22Rv1 (cell line): ENCODE data around the gene RPTOR.

Experiments
- H3K27ac ChIP-seq: fragments of 450-650 bp; 2 replicates; pipeline ENCODE4 v1.5.1; 2017
- ZFX ChIP-seq: fragments of 450-650 bp; IDR thresholded peaks from 2 replicates; pipeline ENCODE4 v1.6.1; 2017; ENCODE audit warnings: antibody characterized with exemption, borderline replicate concordance
- TF ChIP-seq, protein P1 (sequence below): fragments of 450-650 bp; IDR thresholded peaks from 2 replicates; pipeline ENCODE4 v1.5.1; 2017; ENCODE audit warnings: mild to moderate bottlenecking

Gene RPTOR

DNA sequence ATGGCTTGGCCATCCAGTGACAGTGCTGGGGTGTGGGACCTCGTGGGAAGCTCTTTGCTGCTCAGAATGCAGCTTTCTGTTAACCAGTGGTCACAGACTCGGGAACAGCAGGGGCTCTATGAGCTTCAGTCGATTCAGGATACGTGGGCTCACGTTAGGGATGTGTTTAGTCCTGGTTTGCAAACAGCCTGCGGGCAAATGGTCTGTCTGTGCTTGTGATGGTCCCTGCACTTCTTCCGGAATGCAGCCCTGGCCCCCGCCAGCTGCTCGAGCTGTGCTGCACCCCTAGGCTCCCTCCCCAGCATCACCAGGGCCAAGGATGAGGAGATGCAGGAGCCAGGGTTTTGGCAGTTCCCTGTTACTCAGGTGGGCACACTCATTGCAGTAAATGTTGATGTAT is 274.2 kb downstream of the RPTOR start:
- no peak overlapping the region for H3K27ac ChIP-seq
- TF ChIP-seq ZFX, result no peak
- TF ChIP-seq, protein P1, sequence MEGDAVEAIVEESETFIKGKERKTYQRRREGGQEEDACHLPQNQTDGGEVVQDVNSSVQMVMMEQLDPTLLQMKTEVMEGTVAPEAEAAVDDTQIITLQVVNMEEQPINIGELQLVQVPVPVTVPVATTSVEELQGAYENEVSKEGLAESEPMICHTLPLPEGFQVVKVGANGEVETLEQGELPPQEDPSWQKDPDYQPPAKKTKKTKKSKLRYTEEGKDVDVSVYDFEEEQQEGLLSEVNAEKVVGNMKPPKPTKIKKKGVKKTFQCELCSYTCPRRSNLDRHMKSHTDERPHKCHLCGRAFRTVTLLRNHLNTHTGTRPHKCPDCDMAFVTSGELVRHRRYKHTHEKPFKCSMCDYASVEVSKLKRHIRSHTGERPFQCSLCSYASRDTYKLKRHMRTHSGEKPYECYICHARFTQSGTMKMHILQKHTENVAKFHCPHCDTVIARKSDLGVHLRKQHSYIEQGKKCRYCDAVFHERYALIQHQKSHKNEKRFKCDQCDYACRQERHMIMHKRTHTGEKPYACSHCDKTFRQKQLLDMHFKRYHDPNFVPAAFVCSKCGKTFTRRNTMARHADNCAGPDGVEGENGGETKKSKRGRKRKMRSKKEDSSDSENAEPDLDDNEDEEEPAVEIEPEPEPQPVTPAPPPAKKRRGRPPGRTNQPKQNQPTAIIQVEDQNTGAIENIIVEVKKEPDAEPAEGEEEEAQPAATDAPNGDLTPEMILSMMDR, result no peak

DNA sequence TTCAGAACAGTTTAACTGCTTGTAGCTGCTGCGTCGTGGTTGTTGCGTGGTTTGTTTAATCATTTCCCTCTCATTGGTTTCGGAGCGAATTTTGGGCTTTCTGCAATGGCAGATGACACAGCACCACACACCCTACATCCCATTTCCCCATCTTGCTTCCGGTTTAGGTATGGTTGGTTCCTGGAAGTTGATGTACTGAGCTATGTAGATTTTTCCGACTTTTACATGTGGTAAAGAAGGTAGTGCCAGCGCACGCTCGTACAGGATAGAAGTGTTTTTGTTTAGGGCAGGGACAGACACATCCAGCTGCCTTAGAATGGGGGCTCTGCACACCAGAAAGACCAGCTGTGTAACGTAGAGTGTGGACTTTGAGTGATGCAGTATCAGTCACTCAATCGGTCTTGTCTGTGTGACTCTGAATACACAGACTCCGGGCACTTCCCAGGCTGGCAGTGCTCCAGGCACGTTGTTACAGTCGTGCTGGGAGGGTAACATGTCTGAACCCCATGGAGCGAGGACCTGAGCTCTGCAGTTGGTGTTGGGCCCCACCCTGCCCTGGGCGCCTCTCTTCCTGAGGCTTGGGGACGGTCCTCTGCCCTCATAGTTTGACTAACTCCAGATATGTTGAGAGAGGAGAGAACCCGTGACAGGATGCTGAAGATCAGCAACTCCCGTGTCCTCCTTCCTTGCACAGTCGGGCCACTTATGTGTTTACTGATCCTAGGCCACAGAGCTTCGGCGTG is 275.0 kb downstream of the RPTOR start:
- TF ChIP-seq, protein P1, result no peak
- TF ChIP-seq ZFX, result no peak
- H3K27ac ChIP-seq, result no peak overlapping the region

DNA sequence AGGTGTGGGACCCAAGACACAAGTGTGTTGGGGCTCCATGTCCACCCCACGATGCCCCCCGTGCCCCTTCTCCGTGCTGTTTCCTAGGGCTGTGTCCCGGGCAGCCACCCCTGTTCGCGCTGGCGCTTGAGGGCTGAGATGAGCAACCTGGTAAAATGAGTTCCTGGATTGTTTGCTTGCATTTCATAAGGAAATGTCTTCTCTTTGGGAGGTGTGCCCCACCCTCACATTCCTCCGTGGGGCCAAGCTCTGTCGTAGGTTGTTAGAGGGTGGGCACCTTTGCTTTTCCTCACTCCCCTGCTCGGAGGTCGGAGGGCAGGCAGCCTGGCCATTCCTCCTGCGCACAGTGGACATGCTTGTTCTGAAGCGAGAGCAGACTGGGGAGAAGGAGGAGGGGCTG is 275.7 kb downstream of the RPTOR start:
- TF ChIP-seq, protein P1, result no peak
- TF ChIP-seq ZFX, result no peak
- H3K27ac ChIP-seq, result no peak overlapping the region

DNA sequence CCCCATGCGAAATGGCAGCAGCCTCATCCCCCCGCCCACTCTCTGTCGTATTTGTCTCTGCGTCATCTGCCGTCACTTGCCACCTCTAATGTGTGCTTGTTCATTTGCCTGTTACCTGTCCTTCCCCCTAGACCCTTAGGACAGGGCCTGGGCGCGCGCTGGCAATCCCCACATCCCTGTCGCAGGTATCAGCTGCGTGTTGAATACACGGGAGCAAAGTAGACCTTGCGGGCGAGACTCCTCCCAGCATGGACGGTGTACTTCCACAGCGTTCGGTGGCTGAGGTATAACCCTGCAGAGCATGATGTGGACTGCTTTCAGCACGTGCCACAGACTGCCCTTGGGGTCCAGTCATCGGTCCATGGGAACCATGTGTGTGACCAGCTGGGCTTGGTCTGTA is 276.9 kb downstream of the RPTOR start:
- no peak overlapping the region for H3K27ac ChIP-seq
- TF ChIP-seq, protein P1, result no peak
- TF ChIP-seq ZFX, result no peak

DNA sequence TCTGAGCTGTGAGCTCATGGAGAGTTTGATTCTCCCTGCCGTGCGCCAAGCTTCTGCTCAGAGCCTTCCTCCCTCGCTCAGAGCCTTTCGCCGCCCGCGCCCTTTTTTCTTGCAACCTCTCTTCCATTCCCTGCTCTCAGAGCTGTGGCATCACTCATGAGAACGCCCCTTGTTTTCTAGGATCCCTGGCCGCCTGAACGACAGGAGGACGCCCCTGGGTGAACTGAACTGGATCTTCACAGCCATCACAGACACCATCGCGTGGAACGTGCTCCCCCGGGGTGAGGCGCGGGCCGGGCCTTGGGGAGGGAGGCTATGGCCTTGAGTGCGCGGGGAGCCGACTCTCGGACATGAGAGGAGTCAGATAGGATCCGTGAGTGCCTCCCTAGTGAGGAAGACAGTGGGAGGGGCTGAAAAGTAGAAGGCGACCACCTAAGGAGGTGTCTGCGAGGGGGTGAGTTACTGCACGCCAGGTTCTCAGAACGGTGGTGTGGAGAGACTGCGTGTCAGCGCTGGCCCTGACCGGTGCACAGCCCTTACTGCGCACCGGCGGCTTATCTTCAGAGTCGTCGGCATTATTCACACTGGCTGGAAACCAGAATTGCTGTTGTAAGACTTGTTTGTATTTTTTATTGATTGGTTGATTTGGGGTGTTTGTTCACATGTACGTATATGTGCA is 277.5 kb downstream of the RPTOR start:
- TF ChIP-seq ZFX, result no peak
- TF ChIP-seq, protein P1, result no peak
- no peak overlapping the region for H3K27ac ChIP-seq

DNA sequence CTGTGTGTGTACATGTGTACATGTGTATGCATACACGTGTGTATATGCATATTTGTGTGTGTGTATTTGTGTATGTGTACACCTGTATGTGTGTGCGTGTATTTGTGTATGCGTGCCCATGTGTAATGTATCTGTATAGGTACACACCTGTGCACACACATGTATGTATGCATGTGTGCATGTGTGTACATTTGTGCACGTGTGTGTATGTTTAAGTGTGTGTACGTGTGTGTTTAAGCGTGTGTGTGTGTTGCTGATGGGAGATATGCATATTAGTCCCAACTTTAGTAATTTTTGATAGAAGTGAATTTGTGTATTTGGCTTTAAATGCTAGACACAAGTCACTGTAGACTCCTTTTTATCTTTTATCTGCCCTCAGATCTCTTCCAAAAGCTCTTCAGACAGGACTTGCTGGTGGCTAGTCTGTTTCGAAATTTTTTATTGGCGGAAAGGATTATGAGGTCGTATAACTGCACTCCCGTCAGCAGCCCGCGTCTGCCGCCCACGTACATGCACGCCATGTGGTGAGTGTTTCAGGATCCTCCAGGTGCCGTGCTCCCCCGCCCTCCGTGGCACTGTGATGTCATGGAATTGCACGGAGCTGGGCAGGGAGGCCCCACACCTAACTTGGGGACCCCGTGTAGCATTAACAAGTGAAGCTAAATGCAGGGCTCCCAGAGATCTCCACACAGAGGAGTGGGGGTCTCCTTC is 278.2 kb downstream of the RPTOR start:
- no peak overlapping the region for H3K27ac ChIP-seq
- TF ChIP-seq ZFX, result no peak
- TF ChIP-seq, protein P1, result no peak
